CD4-positive, alpha-beta T cell treated with Interferon gamma for 1 hour (primary cell): ENCODE results near the gene NRG3.

Experiments used
- DNase-seq: peaks from one replicate; pipeline ENCODE4 v3.0.0-alpha.2; 2020

NRG3 gene

GRCh38 chr10:81874875-81875466, at the start of gene NRG3:
NRG3 (plus strand) TSS chr10:81875194.
- DNase-seq = no peak

DNA sequence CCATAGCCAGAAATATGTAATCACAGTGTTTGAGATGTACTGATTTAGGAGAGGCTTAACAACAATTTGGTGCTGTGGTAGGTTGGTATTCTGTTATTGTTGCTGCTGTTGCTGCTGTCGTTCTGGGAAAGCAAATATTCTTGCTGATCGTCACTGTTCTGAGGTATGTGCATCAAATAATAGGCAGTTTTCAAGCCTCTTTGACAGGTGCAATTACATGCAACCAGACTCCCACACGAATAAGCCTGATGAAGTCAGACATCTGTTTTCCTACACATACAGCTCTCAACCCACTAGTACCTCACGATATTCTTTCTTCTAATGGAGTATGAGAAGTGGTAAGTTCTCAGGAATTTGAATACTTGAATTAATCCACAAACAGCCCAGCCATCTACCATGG, 46.7 kb upstream of the NRG3 start:
- DNase-seq = no peak

GRCh38 chr10:81831060-81831459, 43.9 kb upstream of the NRG3 start:
- DNase-seq = no peak

DNA sequence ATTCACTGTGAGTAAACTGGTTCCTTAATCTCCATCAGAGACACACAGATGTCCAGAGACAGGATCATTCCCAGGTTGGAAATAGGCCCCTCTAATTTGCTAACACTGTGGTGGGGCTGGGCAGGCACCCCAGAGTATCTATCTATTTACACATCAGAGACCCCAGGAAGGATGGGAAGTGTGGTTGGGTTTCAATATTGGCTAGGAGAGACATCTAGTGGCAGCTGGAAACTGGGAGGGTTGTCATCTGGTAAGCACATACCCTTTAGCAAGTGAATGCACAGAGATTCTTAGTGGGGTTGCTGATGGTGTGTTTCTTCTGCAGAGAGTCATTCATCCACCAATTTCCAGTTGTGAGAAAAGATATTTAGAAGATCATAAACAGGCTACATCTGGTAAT, 36.0 kb upstream of the NRG3 start:
- no peak for DNase-seq

GRCh38 chr10:81843042-81843441, 32.0 kb upstream of the NRG3 start:
- no peak for DNase-seq

DNA sequence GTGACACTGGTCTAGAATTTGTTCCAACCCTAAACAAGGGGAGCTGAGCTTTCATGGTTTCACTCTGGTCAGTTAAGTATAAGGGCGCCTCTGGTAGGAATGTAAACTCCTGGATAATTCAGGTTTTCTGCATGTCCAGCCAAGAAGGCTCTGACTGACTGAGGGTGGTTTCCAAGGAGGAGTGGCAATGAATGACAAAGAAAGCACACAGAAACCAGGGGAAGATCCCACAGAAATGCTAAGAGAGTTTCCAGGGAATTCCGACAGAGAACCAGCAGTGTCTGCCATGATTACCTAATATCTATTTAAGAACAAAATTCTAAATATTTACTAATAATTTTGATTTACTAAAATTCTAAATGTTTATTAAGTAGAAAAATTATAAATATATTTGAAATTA, 27.3 kb upstream of the NRG3 start:
- DNase-seq = no peak

DNA sequence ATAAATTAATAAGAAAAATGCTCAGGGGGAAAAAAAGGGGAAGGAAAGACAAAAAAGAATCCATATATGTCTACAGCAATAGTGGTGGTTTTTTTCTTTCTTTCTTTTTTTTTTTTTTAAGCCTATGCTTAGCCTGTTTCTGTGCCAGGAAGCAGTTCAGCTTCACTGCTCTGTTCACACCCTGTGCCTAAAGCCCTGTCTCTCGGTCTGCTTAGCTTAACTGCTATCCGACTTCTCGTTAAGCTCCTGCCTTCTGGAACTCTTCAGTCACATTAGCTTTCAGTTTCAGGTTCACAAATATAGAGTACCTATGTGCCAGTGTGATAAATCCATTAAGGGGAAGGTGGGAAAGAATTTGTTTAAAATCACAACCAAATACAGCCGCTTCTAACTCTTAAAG, 26.5 kb upstream of the NRG3 start:
- no peak for DNase-seq

GRCh38 chr10:81848931-81849330, 26.1 kb upstream of the NRG3 start:
- DNase-seq = no peak

GRCh38 chr10:81862596-81862995, 12.4 kb upstream of the NRG3 start:
- DNase-seq = no peak

GRCh38 chr10:81863771-81864170, 11.2 kb upstream of the NRG3 start:
- no peak for DNase-seq

- no peak for DNase-seq
Observed at GRCh38 chr10:81865581-81865980, 9.4 kb upstream of the NRG3 start.

GRCh38 chr10:81866753-81867152, 8.2 kb upstream of the NRG3 start:
- no peak for DNase-seq

- DNase-seq = no peak
Observed at GRCh38 chr10:81870472-81870871, 4.5 kb upstream of the NRG3 start.

DNA sequence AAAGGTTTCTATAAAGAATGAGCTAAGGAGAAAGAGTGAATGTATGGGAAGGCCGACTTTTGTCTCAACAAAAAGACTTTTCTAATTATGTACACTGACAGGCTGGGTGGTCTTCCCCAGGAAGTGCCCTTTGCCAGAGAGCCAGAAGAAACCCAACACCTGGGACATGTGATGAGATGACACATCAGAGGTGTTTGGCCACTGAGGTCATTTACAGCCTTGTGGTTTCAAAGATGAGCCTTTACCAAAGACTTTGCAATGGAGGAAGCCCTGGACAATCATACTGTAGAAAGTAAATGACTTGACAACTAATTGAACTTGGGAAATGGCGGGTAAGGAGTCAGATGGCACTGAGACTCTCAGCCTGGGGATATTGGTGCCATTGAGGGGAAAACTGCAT, 3.4 kb upstream of the NRG3 start:
- DNase-seq = no peak

- DNase-seq = no peak
Observed at GRCh38 chr10:81872206-81872862, 2.7 kb upstream of the NRG3 start.

- no peak for DNase-seq
Observed at GRCh38 chr10:81873231-81873931, 1.6 kb upstream of the NRG3 start.

DNA sequence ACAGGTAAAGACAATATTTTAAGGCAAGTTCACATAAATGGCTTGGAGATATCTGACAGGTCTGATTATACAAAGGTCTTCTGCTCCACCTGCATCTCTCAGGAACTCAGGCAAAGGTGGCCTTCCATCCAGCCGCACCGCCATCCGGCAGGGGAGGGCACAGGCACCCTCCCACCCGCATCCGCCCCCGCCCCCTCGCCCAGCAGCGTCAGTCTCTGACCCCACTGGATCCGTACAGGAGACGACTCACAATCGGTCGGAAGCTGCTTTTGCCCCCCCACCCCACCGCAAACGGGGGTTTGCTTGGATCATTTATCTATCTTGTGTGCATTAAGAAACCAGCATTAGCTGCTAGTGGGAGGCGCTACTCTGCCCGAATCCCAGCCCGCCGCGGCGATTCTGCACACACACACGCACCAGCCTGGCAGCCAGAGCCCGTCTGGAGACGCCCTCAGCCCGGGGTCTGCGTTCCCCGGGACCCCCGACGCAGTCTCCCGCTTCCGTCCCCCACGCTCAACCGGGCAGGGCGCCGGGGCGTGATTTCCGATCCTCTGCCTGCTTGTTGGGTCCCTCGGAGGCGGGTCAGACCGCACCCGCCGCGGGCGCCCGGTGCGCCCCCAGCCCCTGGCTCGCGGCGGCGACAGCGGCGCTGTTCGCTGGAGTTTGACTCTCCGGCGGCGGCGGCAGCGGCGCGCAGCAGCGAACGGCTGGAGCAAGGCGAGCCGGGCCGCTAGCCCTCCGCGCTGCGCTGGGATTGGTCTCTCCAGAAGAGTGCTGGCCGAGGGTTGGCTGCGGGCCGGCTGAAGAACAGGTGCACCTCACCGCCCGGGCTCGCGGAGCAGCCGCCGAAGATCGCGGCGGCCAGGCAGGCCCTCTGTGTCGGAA, 820 bp upstream of the NRG3 start:
- DNase-seq = no peak

DNA sequence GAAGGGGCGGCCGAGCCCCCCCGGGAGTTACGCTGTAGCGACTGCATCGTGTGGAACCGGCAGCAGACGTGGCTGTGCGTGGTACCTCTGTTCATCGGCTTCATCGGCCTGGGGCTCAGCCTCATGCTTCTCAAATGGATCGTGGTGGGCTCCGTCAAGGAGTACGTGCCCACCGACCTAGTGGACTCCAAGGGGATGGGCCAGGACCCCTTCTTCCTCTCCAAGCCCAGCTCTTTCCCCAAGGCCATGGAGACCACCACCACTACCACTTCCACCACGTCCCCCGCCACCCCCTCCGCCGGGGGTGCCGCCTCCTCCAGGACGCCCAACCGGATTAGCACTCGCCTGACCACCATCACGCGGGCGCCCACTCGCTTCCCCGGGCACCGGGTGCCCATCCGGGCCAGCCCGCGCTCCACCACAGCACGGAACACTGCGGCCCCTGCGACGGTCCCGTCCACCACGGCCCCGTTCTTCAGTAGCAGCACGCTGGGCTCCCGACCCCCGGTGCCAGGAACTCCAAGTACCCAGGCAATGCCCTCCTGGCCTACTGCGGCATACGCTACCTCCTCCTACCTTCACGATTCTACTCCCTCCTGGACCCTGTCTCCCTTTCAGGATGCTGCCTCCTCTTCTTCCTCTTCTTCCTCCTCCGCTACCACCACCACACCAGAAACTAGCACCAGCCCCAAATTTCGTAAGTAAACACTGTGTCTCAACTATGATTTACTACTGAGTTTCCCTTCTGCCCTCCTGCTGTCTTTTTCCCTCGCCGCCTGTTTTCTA, 666 bp downstream of the NRG3 start:
- no peak for DNase-seq

- DNase-seq = no peak
Observed at GRCh38 chr10:81876253-81877077, 1.5 kb downstream of the NRG3 start.

DNA sequence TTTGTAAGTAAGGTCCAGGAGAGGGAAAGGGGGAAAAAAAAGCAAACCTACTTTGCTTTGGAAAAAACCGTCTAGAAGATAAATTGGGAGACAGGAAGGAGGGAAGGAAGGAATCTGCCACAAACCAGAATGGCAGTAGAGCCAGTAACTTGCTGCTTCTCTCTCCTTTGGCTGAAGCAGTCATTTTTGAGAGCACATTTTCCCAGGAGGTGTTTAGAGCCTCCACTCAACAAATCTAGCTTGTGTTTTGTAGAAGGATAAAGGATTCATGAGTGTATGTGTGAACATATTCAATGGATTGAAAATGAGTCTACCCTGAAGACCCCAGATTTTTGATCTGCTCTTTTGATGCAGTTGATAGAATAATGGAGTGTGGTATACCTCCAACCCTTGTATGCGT, 2.6 kb downstream of the NRG3 start:
- DNase-seq = no peak

GRCh38 chr10:81882011-81882410, 7.0 kb downstream of the NRG3 start:
- DNase-seq = no peak

GRCh38 chr10:81884856-81885255, 9.9 kb downstream of the NRG3 start:
- DNase-seq = no peak
